GM23338 (cell line): ENCODE results near the gene AGFG1. TPM values are rescaled to one million over a fixed set of nuclear protein-coding genes. Genes with fewer than 3 reads are reported as not detected.

ENCODE experiments used
- ATAC-seq: fragments of 200-7000 bp; cut with Tn5 transposase; 3 replicates; pipeline ENCODE4 v1.9.1; 2020
- DNase-seq: peaks from one replicate; pipeline ENCODE4 v3.0.0-alpha.2; 2015; ENCODE audit warnings: low spot score
- H2AFZ ChIP-seq: fragments of 200-600 bp; sonication (generic); 2 replicates; pipeline ENCODE4 v1.8.0; 2016; ENCODE audit warnings: antibody characterized with exemption, mild to moderate bottlenecking, moderate library complexity
- H3F3A ChIP-seq: fragments of 200-600 bp; sonication (generic); replicated peaks from 2 replicates; pipeline ENCODE4 v1.8.0; 2017; ENCODE audit warnings: antibody characterized with exemption, mixed run types, low read depth
- H3K27ac ChIP-seq: fragments of 200-600 bp; sonication (generic); 2 replicates; pipeline ENCODE4 v1.6.1; 2016; ENCODE audit warnings: low read depth
- H3K27me3 ChIP-seq: fragments of 200-600 bp; sonication (generic); 2 replicates; pipeline ENCODE4 v1.8.0; 2016; ENCODE audit warnings: mild to moderate bottlenecking, mixed run types, moderate library complexity; ENCODE audit not compliant: insufficient read depth
- H3K36me3 ChIP-seq: fragments of 200-600 bp; sonication (generic); 2 replicates; pipeline ENCODE4 v1.8.0; 2016; ENCODE audit warnings: mild to moderate bottlenecking; ENCODE audit not compliant: insufficient read depth
- H3K4me1 ChIP-seq: fragments of 200-600 bp; sonication (generic); 2 replicates; pipeline ENCODE4 v1.8.0; 2016; ENCODE audit warnings: mild to moderate bottlenecking, moderate library complexity; ENCODE audit not compliant: insufficient read depth
- H3K4me2 ChIP-seq: fragments of 200-600 bp; sonication (generic); 2 replicates; pipeline ENCODE4 v1.7.1; 2017; ENCODE audit warnings: mixed run types
- H3K4me3 ChIP-seq: fragments of 200-600 bp; sonication (generic); 2 replicates; pipeline ENCODE4 v1.6.1; 2016; ENCODE audit warnings: mixed run types
- H3K79me2 ChIP-seq: fragments of 200-600 bp; sonication (generic); replicated peaks from 2 replicates; pipeline ENCODE4 v1.8.0; 2017; ENCODE audit warnings: mild to moderate bottlenecking; ENCODE audit not compliant: insufficient read depth
- H3K9me2 ChIP-seq: fragments of 200-600 bp; sonication (generic); 2 replicates; pipeline ENCODE4 v1.8.0; 2017; ENCODE audit not compliant: insufficient read depth
- H4K20me1 ChIP-seq: fragments of 200-600 bp; sonication (generic); replicated peaks from 2 replicates; pipeline ENCODE4 v1.8.0; 2017; ENCODE audit warnings: mild to moderate bottlenecking; ENCODE audit not compliant: insufficient read depth
- H3K27ac Mint-ChIP-seq: 2 replicates; pipeline ENCODE4 v1.8.0; 2020; ENCODE audit warnings: inconsistent platforms, mild to moderate bottlenecking, moderate library complexity, mixed read lengths
- H3K27me3 Mint-ChIP-seq: 3 replicates; pipeline ENCODE4 v1.8.0; 2022; ENCODE audit warnings: low read depth, mild to moderate bottlenecking, moderate library complexity, mixed read lengths, inconsistent platforms; ENCODE audit not compliant: insufficient read depth, poor library complexity
- H3K36me3 Mint-ChIP-seq: 3 replicates; pipeline ENCODE4 v1.8.0; 2021; ENCODE audit warnings: low read depth, mild to moderate bottlenecking, inconsistent platforms, moderate library complexity, mixed read lengths
- H3K4me1 Mint-ChIP-seq: 3 replicates; pipeline ENCODE4 v1.8.0; 2020; ENCODE audit warnings: mild to moderate bottlenecking, inconsistent platforms, mixed read lengths
- H3K4me3 Mint-ChIP-seq: 3 replicates; pipeline ENCODE4 v1.8.0; 2021; ENCODE audit warnings: moderate library complexity, mild to moderate bottlenecking, inconsistent platforms, mixed read lengths
- H3K9me3 Mint-ChIP-seq: 3 replicates; pipeline ENCODE4 v1.8.0; 2020; ENCODE audit warnings: moderate library complexity, mild to moderate bottlenecking, inconsistent platforms, mixed read lengths
- EZH2phosphoT487 ChIP-seq: fragments of 200-600 bp; sonication (generic); IDR thresholded peaks from one replicate; pipeline ENCODE4 v1.8.1; 2018; ENCODE audit warnings: antibody characterized with exemption; ENCODE audit not compliant: unreplicated experiment
- ZNF462 ChIP-seq: fragments of 250-450 bp; sonication (Bioruptor Pico); IDR thresholded peaks from 2 replicates; pipeline ENCODE4 v1.5.0; 2020; ENCODE audit warnings: mild to moderate bottlenecking, moderate library complexity
- polyA plus RNA-seq: library from polyadenylated mRNA; unstranded; fragments of >200 nt; fragmentation: Nextera tagmentation; extraction: Ambion mirVana; gene quantifications from 2 replicates; pipeline ENCODE4 v1.2.1, GENCODE V29; 2016
- total RNA-seq: library from RNA; depleted of rRNA; stranded (reverse); fragments of >200 nt; shearing (Covaris generic); gene quantifications from 2 replicates; pipeline ENCODE4 v1.2.3, GENCODE V29; 2014

Gene AGFG1
- total and polyA plus RNA-seq, 2 experiments from 2014 or later, result 14.5 to 113 TPM

- H3K36me3 Mint-ChIP-seq, result peaks cover 12% of the 10 kb centered on the region; the same call in 2 of the 3 replicates
Observed at GRCh38 chr2:227486688-227487087, 14.7 kb downstream of the AGFG1 start.

More at GRCh38 chr2:227486688-227487087, 14.7 kb downstream of the AGFG1 start:
- H3K4me3 Mint-ChIP-seq, result no peak overlapping the region
- H3K4me1 ChIP-seq, result peaks cover 8% of the 10 kb centered on the region
- H3K4me2 ChIP-seq, result no peak overlapping the region
- peaks cover 16% of the 10 kb centered on the region for H3K4me1 Mint-ChIP-seq
- H3K36me3 ChIP-seq, result no peaks in the 10 kb centered on the region
- no peaks in the 10 kb centered on the region for H3F3A ChIP-seq
- H3K27me3 ChIP-seq, result no peaks in the 10 kb centered on the region
- peaks cover 10% of the 10 kb centered on the region; the same call in 2 of the 3 replicates for H3K9me3 Mint-ChIP-seq
- no peak overlapping the region for H3K27ac ChIP-seq
- H3K27ac Mint-ChIP-seq, result no peak overlapping the region
- TF ChIP-seq ZNF462 (CRISPR knock-in tag) (no peak), EZH2phosphoT487 (no peak)
- no peak overlapping the region for H2AFZ ChIP-seq
- no peaks in the 10 kb centered on the region for H3K27me3 Mint-ChIP-seq
- ATAC-seq (no peak), DNase-seq (no peak)
- H3K4me3 ChIP-seq, result no peak overlapping the region
- no peaks in the 10 kb centered on the region for H3K9me2 ChIP-seq
- peaks cover 52% of the 10 kb centered on the region for H4K20me1 ChIP-seq
- peaks cover 100% of the 10 kb centered on the region for H3K79me2 ChIP-seq
